Astrocyte of the hippocampus (primary cell): Measurements from ENCODE around the gene RASAL2.
"Not testable (repeated sequence)": the region's sequence is repeated elsewhere in the genome, so short reads cannot be mapped to it uniquely, and the experiment has no call there.

Source experiments
- DNase-seq: peaks from one replicate; pipeline ENCODE4 v3.0.0; 2011; ENCODE audit warnings: low read depth, low spot score

The RASAL2 gene

DNA sequence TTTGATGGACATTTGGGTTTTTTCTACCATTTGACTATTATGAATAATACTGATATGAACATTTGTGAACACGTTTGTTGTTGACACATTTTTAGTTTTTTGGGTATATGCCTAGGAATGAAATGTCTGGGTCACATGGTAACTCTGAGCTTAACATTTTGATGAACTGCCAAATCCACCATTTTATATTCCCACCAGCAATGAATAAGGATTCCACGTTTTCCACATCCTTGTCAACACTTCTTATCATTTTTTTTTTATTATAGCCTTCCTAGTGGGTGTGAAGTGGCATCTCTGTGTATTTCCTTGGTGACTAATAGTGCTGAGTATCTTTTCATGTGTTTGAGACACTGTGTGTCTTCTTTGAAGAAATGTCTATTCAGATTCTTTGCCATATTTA lies 67.6 kb downstream of the RASAL2 start:
- DNase-seq, result no peak

DNA sequence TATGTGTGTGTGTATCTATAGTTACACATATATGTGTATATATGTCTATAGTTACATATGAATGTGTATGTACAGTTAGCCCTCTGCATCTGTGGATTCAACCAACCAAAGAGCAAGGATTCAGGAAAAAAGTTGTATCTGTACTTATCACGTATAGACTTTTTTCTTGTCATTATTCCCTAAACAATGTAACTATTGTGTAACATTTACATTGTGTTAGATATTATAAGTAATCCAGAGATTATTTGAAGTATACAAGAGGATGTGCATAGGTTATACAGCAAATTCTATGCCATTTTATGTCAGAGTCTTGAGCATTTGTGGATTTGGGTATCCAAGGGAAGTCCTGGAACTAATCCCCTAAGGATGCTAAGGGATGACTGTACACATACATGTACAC lies 71.3 kb downstream of the RASAL2 start:
- DNase-seq, result no peak

DNA sequence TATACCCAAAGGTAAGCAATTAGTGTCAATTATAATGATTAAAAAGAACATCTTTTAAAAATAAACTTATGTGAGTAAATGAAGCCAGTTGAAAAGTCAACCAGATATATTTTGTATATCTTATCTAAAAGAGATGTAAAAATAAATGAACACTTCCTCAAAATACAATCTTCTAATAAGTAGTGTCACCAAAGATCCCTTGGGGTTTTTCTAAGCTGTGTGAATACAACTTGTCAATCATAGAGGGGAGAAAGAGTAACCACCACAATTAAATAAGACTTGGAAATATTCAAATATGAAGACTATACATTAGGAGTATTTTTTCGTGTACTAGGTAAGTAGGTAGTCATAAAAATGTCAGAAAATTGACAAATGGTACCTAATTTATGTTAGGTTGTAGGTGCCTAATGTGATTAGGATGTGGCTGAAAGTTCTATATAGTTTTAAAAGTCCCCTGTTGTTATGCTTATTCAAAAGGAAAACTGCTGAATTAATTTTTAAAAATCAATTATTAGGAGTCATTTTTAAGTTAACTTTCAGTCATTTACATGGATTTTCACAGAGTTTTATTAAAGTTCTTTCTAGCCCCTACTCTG lies 72.6 kb downstream of the RASAL2 start:
- DNase-seq, result no peak

DNA sequence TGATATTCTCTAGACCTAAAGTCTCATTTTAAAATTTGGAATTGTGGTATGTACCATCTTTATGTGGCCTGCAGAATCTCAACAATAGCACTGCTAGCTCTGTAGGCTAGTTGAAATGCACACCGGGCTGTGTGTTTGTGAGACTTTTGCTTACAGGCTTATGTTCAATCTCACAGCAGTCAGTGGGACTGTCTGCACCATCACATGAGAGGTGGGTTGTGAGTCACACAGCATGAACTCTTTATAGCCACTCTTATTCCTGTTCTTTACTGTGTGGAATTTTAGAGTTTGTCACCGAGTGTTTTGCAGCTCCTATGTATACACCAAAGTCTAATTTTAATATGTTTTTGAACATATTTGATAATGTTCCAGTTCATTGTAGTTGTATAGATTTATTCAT lies 74.6 kb downstream of the RASAL2 start:
- peak; percentile 68 for DNase-seq

DNA sequence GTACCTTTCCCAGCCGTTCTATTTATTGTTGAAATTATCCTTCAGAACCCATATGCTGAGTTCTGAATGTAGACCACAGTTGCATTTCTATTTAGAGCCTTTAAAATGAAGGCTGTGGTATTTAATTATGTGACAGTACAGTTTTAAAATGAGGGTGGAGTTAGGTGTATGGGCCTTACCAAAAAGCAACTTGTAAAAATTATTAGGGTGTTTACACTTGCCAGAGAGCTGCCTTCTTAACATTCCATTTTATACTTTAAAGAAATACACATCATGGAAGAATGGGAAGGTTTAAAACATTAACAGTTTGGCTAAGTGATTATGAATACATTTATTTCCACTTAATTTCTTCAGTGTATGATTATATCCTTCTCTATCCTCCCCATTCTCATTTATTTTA lies 75.7 kb downstream of the RASAL2 start:
- DNase-seq, result no peak

DNA sequence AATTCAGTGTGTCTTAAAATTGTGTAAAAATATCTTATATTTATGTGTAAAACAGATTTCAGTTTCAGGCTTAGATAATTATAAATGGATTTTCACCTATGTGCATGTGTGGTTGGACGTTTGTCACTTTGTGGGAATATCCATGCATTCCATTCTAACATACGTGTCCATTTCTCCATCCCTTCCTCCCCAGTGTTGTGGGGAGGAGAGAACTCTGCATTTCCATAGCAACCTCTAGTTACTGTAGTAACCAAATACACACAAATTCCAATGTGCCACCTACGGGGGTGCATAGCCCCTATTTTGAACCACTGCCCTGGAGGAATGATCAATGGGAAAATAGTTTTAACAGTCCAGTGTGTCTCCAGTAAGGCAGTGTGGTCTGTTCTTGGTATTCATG lies 79.0 kb downstream of the RASAL2 start:
- DNase-seq, result peak; percentile 62

DNA sequence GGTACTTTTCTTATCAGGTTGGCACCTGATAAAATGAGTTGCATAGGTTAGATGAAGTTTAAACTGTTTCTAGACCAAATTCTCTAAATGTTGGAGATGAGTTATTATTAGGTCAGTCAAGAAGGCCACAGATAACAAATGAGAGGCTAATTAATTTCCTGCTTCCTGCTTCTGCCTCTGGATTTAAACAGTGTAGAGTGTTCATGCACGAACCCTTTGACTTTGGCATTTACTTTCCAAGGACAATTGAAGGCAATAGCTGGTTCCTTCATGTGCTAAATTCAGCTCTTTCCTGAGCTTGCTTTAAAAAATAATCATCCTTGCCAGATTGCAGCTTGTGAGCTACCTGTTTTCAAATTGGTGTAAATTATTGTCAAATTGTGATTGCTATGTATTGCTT lies 80.6 kb downstream of the RASAL2 start:
- DNase-seq, result no peak

DNA sequence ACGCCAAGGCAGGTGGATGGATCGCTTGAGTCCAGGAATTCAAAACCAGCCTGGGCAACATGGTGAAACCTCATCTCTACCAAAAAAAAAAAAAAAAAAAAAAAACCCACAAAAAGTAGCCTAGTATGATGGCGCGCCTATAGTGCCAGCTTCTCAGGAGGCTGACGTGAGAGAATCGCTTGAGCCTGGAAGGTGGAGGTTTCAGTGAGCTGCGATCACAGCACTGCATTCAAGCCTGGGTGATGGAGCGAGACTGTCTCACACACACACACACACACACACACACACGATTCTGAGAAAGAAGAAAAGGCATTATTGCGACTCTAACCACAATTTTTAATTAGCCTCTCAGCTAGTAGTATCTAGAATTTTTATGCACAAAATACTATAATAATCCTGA lies 86.5 kb downstream of the RASAL2 start:
- DNase-seq, result no peak

DNA sequence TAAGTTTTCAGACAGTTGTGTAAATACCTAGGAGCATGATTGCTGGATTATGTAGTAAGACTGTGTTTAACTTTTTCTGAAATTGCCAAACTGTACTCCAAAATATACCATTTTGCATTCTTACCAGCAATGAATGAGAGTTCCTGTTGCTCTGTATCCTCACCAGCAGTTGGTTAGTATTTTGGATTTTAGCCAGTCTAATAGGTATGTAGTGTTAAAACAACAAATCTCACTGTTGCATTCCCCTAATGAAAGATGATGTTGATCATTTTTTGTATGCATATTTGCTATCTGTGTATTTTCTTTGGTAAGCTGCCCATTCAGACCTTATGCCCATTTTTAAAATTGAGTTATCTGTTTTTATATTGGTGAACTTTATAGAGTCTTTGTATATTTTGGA lies 89.9 kb downstream of the RASAL2 start:
- DNase-seq, result no peak

DNA sequence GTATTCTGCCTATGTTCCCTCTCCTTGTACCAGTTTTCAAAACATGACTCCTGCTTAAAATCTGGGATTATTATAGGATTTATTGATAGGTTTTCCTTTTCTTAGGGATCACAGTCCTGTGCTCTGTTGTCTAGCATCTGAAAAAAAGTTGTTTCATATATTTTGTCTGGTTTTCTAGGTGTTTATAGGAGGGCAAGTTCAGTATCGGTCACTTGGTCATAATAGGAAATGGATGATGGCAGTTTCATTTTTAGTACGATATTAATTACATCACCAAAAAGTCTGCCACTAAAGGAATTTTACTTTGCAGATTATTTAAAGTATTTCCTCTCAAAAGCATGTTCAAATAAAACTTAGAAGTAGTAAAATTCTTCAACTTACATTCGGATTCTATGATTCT lies 94.4 kb downstream of the RASAL2 start:
- no peak for DNase-seq

DNA sequence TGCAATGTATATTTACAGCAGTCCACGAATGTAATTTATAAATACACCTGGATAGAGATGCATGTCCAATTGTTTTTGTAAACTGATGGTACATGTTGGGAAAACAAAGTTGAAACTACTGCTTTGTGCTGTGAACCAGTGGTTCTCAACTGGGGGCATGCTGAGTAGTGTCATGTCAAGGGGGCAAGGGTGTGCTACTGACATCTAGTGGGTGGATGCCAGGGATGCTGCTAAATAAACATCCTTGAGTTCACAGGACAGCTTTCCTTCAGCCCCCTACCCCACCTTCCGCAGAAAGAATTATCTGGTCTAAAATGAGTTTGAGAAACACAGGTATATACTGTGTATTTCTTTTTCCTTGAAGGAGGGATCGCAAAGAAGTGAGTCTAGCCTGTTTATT lies 95.9 kb downstream of the RASAL2 start:
- DNase-seq, result peak; percentile 20

DNA sequence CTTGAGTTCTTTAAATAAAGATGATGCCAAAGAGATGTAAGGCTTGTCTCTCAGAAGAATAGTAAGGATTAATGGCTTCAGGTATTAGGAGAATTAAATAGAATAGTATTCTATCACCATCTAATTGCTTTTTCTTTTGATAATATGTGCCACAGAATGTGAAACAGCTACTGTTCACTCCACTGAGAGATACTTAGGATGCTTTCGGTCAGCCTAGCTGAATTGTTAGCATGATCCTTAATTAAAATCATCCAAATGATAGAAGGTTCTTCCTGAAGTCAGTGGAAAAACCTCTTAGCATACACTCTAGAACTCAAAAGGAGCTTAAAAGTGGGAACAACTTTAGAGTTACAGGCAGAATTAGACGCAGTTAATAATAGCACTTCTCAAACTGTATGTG lies 97.0 kb downstream of the RASAL2 start:
- DNase-seq, result no peak

DNA sequence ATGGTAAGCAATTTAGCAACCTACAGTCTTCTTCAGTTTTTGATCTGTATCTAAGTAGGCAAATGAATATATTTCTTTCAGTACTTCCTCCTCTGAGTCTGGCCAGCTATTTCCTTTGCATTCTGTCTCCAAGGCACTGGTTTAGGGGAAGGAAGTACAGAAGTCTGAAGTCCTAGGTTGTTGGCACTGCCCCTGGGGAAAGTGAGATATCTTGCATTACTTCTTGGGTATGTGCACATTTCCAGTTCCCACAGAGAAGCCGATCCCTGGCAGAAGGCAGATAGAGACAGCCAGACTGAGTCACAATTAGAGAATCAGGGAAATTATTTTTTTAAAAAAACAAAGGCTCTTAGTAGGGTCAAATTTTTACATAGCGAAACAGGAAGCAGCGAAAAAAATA lies 98.8 kb downstream of the RASAL2 start:
- DNase-seq, result peak; percentile 70

DNA sequence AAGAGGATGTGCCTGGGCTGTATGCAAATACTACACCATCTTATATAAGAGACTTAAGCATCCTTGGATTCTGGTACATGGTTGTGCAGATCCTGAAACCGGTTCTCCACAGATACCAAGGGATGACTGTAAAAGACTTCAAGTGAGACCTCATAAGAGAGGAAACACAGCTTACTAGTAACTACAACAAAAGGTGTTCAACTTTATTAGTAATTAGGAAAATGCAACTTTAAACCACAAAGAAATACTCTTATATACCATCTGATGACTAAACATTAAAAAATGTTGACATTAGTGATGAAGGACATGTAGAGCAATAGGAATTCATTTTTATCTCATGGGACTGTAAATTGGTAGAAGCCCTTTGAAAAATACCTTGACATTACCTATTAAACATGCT lies 102.7 kb downstream of the RASAL2 start:
- no peak for DNase-seq

DNA sequence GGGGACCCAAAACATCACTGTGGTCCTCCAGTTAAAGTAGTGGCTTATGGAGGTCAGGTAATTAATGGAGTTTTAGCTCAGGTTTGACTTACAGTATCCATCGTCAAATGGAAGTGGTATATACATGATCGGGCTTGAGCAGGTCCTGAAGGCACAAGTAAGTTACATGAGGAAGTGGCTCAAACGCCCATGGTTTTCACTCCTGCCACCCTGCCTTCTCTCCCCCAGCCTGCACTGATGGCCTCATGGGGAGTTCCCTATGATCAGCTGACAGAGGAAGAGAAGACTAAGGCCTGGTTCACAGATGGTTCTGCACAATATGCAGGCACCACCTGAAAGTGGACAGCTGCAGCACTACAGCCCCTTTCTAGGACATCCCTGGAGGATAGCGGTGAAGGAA lies 108.2 kb downstream of the RASAL2 start:
- DNase-seq, result not testable (repeated sequence)

DNA sequence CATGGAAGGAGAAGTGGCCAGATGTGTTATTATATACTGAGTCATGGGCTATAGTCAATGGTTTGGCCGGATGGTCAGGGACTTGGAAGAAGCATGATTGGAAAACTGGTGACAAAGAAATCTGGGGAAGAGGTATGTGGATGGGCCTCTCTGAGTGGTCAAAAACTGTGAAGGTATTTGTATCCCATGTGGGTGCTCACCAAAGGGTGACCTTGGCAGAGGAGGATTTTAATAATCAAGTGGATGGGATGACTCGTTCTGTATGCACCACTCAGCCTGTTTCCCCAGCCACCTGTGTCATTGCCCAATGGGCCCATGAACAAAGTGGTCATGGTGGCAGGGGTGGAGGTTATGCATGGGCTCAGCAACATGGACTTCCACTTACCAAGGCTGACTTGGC lies 108.6 kb downstream of the RASAL2 start:
- DNase-seq, result not testable (repeated sequence)

DNA sequence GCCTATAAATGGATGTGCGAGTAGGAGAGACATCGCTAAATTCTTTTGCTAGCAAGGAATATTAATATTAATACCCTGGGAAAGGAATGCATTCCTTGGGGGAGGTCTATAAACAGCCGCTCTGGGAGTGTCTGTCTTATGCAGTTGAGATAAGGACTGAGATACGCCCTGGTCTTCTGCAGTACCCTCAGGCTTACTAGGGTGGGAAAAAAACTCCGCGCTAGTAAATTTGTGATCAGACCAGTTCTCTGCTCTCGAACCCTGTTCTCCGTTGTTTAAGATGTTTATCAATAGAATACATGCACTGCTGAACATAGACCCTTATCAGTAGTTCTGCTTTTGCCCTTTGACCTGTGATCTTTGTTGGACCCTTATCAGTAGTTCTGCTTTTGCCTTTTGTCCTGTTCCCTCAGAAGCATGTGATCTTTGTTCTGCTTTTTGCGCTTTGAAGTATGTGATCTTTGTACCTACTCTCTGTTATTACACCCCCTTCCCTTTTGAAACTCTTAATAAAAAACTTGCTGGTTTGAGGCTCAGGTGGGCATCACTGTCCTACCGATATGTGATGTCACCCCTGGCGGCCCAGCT lies 114.5 kb downstream of the RASAL2 start:
- DNase-seq, result not testable (repeated sequence)

DNA sequence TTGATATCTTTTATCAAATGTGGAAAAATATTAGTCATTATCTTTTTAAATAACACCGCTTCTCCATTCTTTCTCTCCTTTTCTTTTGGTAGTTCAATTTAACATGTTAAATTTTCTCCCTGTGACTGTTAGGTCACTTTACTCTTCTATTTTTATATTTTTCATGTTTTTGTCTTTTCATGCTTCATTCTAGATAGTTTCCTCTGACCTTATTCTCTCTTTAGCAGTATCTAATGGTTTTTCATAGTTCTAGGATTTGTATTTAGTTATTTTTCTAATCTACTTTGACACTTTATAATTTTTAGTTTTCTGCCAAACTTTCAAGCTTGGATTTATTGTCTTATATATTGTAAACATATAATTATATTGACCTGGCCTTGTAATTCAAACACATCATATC lies 116.0 kb downstream of the RASAL2 start:
- DNase-seq, result no peak

DNA sequence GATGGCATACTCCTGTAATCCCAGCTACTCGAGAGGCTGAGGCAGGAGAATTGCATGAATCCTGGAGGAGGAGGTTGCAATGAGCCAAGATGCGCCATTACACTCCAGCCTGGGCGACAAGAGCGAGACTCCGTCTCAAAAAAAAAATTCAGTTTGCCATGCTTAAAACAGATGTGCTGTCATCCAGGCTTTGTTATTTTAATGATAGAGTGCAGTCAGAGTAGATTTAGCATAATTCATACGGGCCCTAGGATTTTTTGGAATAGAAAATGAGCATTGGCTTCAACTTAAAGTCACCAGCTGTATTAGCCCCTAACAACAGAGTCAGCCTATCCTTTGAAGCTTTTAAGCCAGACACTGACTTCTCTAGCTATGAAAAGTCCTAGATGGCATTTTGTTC lies 124.6 kb downstream of the RASAL2 start:
- no peak for DNase-seq

DNA sequence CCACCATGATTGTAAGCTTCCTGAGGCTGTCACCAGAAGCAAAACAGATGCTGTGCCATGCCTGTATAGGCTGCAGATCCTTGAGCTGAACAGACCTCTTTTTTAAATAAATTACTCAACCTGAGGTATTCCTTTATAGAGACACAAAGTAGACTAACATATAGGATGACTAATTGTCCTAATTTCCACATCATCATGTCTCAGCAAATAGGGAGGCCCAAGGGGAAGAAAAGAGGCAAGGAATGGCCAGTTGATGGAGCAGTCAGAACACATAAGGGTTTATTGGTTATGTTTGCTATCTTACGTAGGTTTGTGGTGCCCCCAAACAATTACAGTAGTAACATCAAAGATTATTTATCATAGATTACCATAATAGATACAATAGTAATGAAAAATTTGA lies 126.2 kb downstream of the RASAL2 start:
- DNase-seq, result no peak

DNA sequence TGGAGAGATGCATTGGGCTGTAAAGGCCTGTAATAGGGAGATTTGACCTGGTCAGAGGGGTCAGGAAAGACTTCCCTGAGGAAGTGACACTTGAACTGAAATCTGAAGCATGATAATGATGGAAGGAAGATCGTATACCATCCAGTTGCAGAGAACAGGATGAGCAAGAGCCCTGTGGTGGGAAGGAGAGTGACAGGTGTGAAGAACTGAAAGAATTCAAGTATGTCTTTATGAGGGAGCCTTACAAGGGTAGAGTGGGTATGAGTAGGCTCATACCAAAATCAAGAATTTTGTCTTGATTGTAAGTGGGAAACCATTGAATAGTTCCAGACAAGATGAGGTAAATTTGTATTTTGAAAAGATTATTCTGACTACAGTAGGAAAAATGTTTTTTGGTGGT lies 129.4 kb downstream of the RASAL2 start:
- DNase-seq, result no peak

DNA sequence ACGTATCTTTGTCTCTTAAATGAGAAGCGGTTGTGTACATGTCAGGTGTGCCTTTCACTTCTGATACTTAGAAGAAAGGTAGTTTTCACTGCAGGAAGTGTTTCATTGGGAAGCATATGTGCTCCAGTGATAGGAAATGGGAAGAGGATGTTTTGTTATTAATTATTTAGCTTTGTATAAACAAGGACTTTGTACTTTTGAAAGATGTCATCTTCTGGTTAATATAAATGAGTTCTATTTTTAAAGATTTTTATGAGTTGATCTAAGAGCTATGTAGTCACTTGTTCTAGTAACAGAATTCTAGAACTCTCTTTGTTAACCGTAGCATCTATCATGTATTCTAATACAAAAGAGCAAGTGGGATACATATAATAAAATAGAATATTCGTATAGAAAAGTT lies 130.5 kb downstream of the RASAL2 start:
- DNase-seq, result no peak

DNA sequence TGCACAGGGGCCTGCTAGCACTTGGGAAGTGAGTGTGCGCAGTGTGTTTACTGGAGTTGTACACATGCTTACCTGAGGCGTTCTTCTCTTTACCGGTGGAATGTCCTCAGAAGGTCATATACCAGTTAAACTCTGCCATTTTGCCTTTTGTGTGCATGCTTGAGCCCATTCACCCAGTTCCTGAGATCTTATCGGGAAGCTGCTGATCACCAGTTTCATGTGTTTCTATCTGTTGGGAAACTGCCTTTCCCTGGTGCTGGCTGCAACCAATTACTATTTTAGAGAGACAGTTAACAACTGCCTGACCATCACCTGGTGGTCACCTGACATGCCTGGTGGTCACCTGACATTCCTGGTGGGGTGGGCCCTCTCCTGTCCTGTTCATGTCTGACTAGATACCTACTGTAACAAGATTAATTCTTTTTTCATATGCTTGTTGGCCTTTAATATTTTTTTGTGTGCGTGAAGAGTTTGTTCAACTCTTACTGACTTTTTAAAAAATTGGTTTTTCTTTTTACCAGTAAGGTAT lies 137.0 kb downstream of the RASAL2 start:
- no peak for DNase-seq

DNA sequence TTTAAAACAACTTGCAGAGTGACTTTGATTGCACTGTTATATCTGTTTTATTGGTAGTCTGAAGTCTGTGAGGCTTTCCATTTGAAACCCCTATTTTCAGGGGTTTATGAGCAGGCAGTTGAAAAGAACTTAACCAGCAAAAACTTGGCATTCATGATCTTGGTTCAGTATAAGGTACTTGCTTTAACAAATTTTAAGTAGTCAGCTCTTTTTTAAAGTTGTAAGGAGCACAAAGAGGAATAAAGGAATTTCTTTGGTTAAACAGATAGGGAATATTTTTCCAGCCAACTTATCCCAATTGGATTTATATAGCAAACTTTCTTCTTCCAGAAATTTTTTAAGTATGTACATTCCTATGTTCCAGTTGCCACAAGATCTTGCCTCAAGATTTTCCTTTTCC lies 138.2 kb downstream of the RASAL2 start:
- DNase-seq, result no peak
